Fibroblast of the aortic adventitia (primary cell): ENCODE measurements around the gene SULT1C4. TPM values are rescaled to one million over a fixed set of nuclear protein-coding genes. Genes with fewer than 3 reads are reported as not detected.
"Not testable (repeated sequence)": the region's sequence is repeated elsewhere in the genome, so short reads cannot be mapped to it uniquely, and the experiment has no call there.

ENCODE experiments used
- DNase-seq: peaks from one replicate; pipeline ENCODE4 v3.0.0-alpha.2; 2010; ENCODE audit warnings: low read depth
- H3K4me3 ChIP-seq: 2 replicates; pipeline ENCODE4 v1.5.1; 2011; ENCODE audit warnings: low read depth, mild to moderate bottlenecking, control low read depth, low read length, moderate library complexity
- total RNA-seq: library from RNA; depleted of rRNA; stranded (reverse); fragments of >200 nt; gene quantifications from 2 replicates; pipeline ENCODE4 v1.2.3, GENCODE V29; 2012; ENCODE audit warnings: low replicate concordance
- TF ChIP-seq, protein P1 (sequence below): IDR thresholded peaks from 2 replicates; pipeline ENCODE4 v1.5.1; 2011; ENCODE audit warnings: mild to moderate bottlenecking, low read length, control low read depth, inconsistent platforms; ENCODE audit not compliant: insufficient read depth

SULT1C4 gene
- total RNA-seq, 1 donor, result not detected

DNA sequence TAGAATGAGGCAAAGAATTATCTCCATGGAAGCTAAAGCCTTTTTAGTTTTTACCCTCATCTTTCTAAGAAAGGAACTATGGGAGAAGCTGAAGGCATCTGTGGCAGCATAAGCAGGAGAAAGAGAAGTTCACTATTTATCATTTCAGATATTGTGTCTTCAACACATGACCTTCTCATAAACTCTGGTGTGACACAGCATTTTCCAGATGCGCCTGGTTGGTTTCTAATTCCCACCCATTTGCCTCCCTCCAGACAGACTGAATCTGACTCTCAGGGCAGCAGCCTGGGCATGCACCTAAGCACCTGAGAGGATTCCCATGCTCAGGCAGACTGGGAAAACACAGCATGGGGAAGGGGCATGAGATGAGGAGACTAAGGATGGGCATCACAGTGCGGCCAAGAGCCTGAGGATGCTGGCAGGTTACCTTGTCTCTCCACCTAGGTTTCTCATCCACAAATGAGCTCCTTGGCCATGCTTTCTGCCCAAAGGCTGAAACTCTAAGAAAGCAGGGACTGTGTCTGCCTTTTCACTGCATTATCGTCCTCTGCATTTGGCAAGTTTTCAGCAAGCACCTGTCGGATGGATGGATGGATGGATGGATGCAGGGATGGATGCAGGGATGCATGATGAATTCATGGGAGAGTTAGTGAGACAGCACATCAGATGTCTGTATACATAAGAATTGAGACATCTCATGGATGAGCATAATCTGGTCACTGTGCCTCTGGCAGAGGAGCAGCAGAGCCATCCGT, 28.8 kb upstream of the SULT1C4 start:
- H3K4me3 ChIP-seq, result no peak overlapping the region
- no peak for DNase-seq
- TF ChIP-seq, protein P1, sequence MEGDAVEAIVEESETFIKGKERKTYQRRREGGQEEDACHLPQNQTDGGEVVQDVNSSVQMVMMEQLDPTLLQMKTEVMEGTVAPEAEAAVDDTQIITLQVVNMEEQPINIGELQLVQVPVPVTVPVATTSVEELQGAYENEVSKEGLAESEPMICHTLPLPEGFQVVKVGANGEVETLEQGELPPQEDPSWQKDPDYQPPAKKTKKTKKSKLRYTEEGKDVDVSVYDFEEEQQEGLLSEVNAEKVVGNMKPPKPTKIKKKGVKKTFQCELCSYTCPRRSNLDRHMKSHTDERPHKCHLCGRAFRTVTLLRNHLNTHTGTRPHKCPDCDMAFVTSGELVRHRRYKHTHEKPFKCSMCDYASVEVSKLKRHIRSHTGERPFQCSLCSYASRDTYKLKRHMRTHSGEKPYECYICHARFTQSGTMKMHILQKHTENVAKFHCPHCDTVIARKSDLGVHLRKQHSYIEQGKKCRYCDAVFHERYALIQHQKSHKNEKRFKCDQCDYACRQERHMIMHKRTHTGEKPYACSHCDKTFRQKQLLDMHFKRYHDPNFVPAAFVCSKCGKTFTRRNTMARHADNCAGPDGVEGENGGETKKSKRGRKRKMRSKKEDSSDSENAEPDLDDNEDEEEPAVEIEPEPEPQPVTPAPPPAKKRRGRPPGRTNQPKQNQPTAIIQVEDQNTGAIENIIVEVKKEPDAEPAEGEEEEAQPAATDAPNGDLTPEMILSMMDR, result no peak

DNA sequence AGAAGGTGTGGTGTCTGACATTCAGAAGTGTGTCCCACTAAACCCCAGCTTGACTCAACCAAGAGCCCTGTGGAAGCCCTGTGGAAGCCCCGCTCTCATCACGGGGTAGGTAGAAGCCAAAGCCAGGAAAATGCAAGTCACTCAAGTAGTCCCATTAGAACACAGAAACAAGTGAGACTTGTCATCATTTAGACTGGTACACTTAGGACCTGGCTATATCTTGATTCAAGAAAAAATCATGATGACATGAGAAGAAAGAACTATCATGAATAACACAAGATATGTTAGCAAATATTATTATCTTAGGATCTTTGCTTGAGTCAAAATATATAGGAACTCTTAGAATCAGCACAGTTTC, 28.2 kb upstream of the SULT1C4 start:
- TF ChIP-seq, protein P1, result no peak
- no peak for DNase-seq
- H3K4me3 ChIP-seq, result no peak overlapping the region

DNA sequence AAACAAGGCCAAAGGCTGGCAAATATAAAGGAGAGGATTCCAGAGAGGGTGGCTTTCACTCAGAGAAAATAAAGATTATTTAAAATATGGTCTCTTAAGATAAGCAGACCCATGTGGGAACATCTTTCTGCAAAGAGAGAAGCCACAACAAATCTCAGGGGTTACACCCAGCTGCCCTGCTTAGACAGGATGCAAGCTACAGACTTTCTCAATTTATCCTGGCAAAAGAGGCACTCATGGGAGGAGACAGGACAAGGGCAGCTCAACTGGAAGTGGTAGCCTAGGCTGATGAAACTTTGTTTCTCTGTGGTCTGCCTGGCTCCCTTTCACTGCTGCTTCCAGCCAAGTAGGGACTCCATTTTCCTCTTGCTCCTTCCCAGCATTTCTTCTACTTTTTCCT, 25.9 kb upstream of the SULT1C4 start:
- H3K4me3 ChIP-seq, result no peak overlapping the region
- TF ChIP-seq, protein P1, result no peak
- peak; percentile 66 for DNase-seq

DNA sequence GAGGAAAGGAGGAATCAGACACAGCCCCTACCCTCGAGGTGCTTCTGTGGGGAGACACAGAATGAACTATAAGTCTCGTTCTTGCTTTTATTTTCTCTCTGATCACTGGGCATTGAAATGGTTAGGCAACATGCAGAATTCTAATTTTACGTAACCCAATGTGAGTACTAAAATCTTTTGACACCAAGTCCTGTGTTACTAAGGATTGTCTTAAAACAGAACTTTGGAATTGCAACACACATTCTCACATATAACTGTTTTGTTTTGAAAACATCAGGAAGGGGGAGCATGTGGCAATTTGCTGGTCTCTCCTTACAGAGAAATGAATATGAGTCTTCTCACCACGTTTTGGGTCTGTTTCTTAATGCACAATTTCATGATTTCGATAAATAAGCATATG, 23.6 kb upstream of the SULT1C4 start:
- no peak for DNase-seq
- no peak overlapping the region for H3K4me3 ChIP-seq
- TF ChIP-seq, protein P1, result no peak

DNA sequence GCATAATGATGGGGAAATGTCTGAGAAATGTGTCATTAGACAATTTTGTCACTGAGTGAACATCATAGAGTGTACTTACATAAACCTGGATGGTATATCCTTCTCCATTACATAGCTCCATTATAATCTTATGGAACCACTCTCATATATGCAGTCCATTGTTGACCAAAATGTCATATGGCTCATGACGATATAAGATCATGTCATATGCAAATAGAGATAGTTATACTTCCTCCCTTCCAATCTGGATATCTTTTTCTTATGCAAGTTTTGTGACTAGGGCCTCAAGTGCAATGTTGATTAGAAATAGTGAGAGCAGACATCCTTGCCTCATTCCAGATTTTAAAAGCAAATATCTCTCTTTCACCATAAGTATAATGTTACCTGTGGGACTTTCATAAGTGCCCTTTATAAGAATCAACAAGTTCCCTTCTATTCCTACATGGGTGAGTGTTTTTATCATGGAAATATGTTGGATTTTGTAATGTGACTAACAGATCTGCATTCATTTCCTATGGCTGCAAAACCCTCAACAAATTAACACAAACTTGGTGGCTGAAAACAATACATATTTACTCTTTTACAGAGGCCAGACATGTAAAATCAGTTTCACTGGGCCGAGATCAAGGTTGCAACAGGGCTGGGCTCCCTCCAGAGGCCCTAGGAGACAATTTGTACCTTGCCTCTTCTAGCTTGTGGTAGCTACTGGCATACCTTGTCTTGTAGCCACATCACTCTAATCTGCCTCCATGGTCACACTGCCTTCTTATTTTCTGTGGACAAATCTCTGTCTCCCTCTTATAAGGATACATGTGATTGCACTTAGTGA, 21.6 kb upstream of the SULT1C4 start:
- TF ChIP-seq, protein P1, result no peak
- DNase-seq, result no peak
- no peak overlapping the region for H3K4me3 ChIP-seq

DNA sequence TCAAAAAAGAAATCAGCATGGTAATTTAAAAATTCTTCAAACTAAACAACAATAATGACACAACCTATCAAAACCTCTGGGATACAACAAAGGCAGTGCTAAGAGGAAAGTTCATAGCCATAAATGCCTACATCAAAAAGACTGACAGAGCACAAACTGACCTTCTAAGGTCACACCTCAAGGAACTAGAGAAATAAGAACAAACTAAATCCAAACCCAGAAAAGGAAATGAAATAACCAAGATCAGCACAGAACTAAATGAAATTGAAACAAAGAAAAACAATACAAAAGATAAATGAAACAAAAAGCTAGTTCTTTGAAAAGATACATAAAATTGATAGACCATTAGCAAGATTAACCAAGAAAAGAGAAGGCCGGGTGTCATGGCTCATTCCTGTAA, 18.4 kb upstream of the SULT1C4 start:
- not testable (repeated sequence) for H3K4me3 ChIP-seq, DNase-seq

DNA sequence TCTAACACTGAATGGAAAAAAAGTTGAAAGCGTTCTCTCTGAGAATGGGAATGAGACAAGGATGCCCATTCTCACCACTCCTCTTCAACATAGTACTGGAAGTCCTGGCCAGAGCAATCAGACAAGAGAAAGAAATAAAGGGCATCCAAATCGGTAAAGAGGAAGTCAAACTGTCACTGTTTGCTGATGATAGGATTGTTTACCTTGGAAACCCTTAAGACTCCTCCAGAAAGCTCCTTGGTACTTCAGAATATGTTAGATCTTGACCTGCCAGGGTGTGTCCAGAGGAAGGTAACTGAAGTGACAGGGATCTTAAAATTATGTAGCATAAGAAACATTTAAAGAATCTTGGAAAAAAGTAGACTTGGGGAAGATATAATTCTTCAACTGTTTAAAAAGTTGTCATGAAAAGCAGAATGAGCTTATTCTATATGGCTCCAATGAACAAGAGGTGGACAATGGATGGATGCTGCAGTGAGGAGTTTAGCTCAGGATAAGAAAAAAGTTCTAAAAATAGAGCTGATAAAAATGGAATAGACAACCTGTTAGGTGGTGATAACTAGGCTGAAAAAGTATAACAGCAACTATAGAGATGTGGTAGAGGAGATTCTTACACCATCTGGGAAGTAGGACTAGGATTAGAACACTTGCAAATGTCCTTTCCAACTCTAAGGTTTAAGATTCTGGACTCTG, 16.8 kb upstream of the SULT1C4 start:
- DNase-seq, result no peak
- TF ChIP-seq, protein P1, result no peak
- H3K4me3 ChIP-seq, result no peak overlapping the region
